IMR-90 (cell line): ENCODE data around the gene NAIF1. TPM values are rescaled to one million over a fixed set of nuclear protein-coding genes. Genes with fewer than 3 reads are reported as not detected.
A peak's percentile ranks its signal among the peaks of the same experiment; 100 is the strongest.

Experiments used
- ATAC-seq: fragments of 200-7000 bp; cut with Tn5 transposase; 2 replicates; pipeline ENCODE4 v1.9.1; 2020; ENCODE audit warnings: low read depth, mild to moderate bottlenecking, moderate library complexity
- BruUV-seq: library from RNA; stranded (reverse); fragments of 400-500 nt; replicated peaks from 2 replicates; lab custom pipeline; 2021; lab: Mats Ljungman, UMichigan
- CTCF ChIA-PET: fragments of 300-600 bp; formaldehyde crosslinking; extraction: SDS; loops from one replicate; lab custom pipeline; 2021; ENCODE audit warnings: antibody characterized with exemption; lab: Yijun Ruan, JAX
- POLR2A ChIA-PET: fragments of 300-600 bp; sonication (Branson Sonifier 250); formaldehyde crosslinking; loops from one replicate; lab custom pipeline; 2022; ENCODE audit warnings: antibody characterized with exemption; ENCODE audit not compliant: unreplicated experiment; lab: Charles Lee
- DNase-seq: peaks from one replicate; pipeline ENCODE4 v3.0.0; 2013
- H2AFZ ChIP-seq: replicated peaks from 2 replicates; pipeline ENCODE3; 2013; ENCODE audit warnings: low read length, mild to moderate bottlenecking; ENCODE audit not compliant: poor library complexity
- H2AK5ac ChIP-seq: 2 replicates; pipeline ENCODE4 v1.6.1; 2013; ENCODE audit warnings: low read depth, low read length, inconsistent platforms
- H2AK9ac ChIP-seq: replicated peaks from 2 replicates; pipeline ENCODE3; 2013; ENCODE audit warnings: mild to moderate bottlenecking, low read depth, low read length, moderate library complexity; ENCODE audit not compliant: poor library complexity
- H2BK120ac ChIP-seq: 2 replicates; pipeline ENCODE4 v1.6.1; 2013; ENCODE audit warnings: low read depth, low read length, inconsistent platforms
- H2BK15ac ChIP-seq: 3 replicates; pipeline ENCODE4 v1.6.1; 2013; ENCODE audit warnings: low read depth, low read length, inconsistent platforms
- H2BK20ac ChIP-seq: 2 replicates; pipeline ENCODE4 v1.6.1; 2013; ENCODE audit warnings: low read depth, mild to moderate bottlenecking, inconsistent platforms, low read length, moderate library complexity
- H2BK5ac ChIP-seq: 2 replicates; pipeline ENCODE4 v1.6.1; 2013; ENCODE audit warnings: mild to moderate bottlenecking, low read depth, low read length, inconsistent platforms; ENCODE audit not compliant: poor library complexity, severe bottlenecking
- H3K14ac ChIP-seq: replicated peaks from 2 replicates; pipeline ENCODE4 v1.6.1; 2013; ENCODE audit warnings: low read depth, low read length, inconsistent platforms
- H3K18ac ChIP-seq: 2 replicates; pipeline ENCODE4 v1.6.1; 2013; ENCODE audit warnings: low read depth, low read length, control low read depth
- H3K23ac ChIP-seq: 2 replicates; pipeline ENCODE4 v1.6.1; 2013; ENCODE audit warnings: low read depth, low read length, inconsistent platforms
- H3K27ac ChIP-seq: 2 replicates; pipeline ENCODE4 v1.5.1; 2013; ENCODE audit warnings: mild to moderate bottlenecking, control low read depth, low read length; ENCODE audit not compliant: insufficient read depth
- H3K27me3 ChIP-seq: 2 replicates; pipeline ENCODE4 v1.6.1; 2013; ENCODE audit warnings: low read length; ENCODE audit not compliant: control insufficient read depth, insufficient read depth
- H3K36me3 ChIP-seq: 2 replicates; pipeline ENCODE4 v1.6.1; 2013; ENCODE audit warnings: low read length, mixed read lengths; ENCODE audit not compliant: control insufficient read depth, insufficient read depth
- H3K4ac ChIP-seq: 2 replicates; pipeline ENCODE4 v1.6.1; 2013; ENCODE audit warnings: low read depth, low read length, inconsistent platforms
- H3K4me1 ChIP-seq: 2 replicates; pipeline ENCODE4 v1.6.1; 2013; ENCODE audit warnings: low read length, mixed read lengths; ENCODE audit not compliant: control insufficient read depth, insufficient read depth
- H3K4me2 ChIP-seq: 2 replicates; pipeline ENCODE4 v1.6.1; 2013; ENCODE audit warnings: low read depth, mild to moderate bottlenecking, control low read depth, low read length, moderate library complexity
- H3K4me3 ChIP-seq: 2 replicates; pipeline ENCODE4 v1.5.1; 2013; ENCODE audit warnings: low read depth, mild to moderate bottlenecking, control low read depth, low read length, moderate library complexity; ENCODE audit not compliant: insufficient read depth
- H3K56ac ChIP-seq: 2 replicates; pipeline ENCODE4 v1.6.1; 2013; ENCODE audit warnings: low read length, inconsistent platforms; ENCODE audit not compliant: insufficient read depth; ENCODE audit errors: extremely low read depth
- H3K79me1 ChIP-seq, 2 experiments: 2 replicates each; pipeline ENCODE4 v1.6.1; 2013; ENCODE audit warnings: low read length in 2 of 2, inconsistent platforms in 1 of 2, low read depth in 1 of 2
- H3K9ac ChIP-seq: 2 replicates; pipeline ENCODE4 v1.6.1; 2013; ENCODE audit warnings: low read depth, low read length, control low read depth
- H3K9me1 ChIP-seq: 2 replicates; pipeline ENCODE4 v1.6.1; 2013; ENCODE audit warnings: low read length, inconsistent platforms; ENCODE audit not compliant: insufficient read depth
- H3K9me3 ChIP-seq: 2 replicates; pipeline ENCODE4 v1.6.1; 2013; ENCODE audit warnings: low read length; ENCODE audit not compliant: control insufficient read depth, insufficient read depth
- H4K20me1 ChIP-seq: 2 replicates; pipeline ENCODE4 v1.6.1; 2013; ENCODE audit warnings: low read length, inconsistent platforms; ENCODE audit not compliant: insufficient read depth
- H4K5ac ChIP-seq: 2 replicates; pipeline ENCODE4 v1.6.1; 2013; ENCODE audit warnings: mild to moderate bottlenecking, low read depth, low read length, control low read depth
- H4K8ac ChIP-seq, 2 experiments: 2 replicates each; pipeline ENCODE4 v1.6.1; 2013; ENCODE audit warnings: low read depth in 2 of 2, low read length in 2 of 2, control low read depth in 1 of 2, inconsistent platforms in 1 of 2
- H4K91ac ChIP-seq: 2 replicates; pipeline ENCODE4 v1.6.1; 2013; ENCODE audit warnings: low read depth, low read length, inconsistent platforms; ENCODE audit not compliant: insufficient read depth
- CEBPB ChIP-seq: IDR thresholded peaks from 2 replicates; pipeline ENCODE4 v1.6.1; 2012; ENCODE audit warnings: low read depth, low read length, improper control_type of control experiment
- CHD1 ChIP-seq: IDR thresholded peaks from 2 replicates; pipeline ENCODE4 v1.6.1; 2012; ENCODE audit warnings: low read depth, low read length, improper control_type of control experiment
- FOS ChIP-seq: fragments of 150-350 bp; IDR thresholded peaks from 2 replicates; pipeline ENCODE4 v1.6.1; 2016; ENCODE audit warnings: low read depth, low read length
- MXI1 ChIP-seq: IDR thresholded peaks from 2 replicates; pipeline ENCODE4 v1.6.1; 2012; ENCODE audit warnings: low read depth, mild to moderate bottlenecking, low read length, moderate library complexity, borderline replicate concordance
- NFE2L2 ChIP-seq: fragments of 150-350 bp; IDR thresholded peaks from 2 replicates; pipeline ENCODE4 v1.6.1; 2016; ENCODE audit warnings: low read depth, mild to moderate bottlenecking, low read length
- POLR2A ChIP-seq: IDR thresholded peaks from 2 replicates; pipeline ENCODE4 v1.6.1; 2012; ENCODE audit warnings: mild to moderate bottlenecking, low read depth, low read length
- RCOR1 ChIP-seq: IDR thresholded peaks from 2 replicates; pipeline ENCODE4 v1.6.1; 2012; ENCODE audit warnings: mild to moderate bottlenecking, low read length, improper control_type of control experiment; ENCODE audit not compliant: insufficient replicate concordance
- RFX5 ChIP-seq: IDR thresholded peaks from 2 replicates; pipeline ENCODE4 v1.8.0; 2012; ENCODE audit warnings: low read depth, mild to moderate bottlenecking, low read length, moderate library complexity
- SMC3 ChIP-seq: fragments of 150-350 bp; IDR thresholded peaks from 2 replicates; pipeline ENCODE4 v1.6.1; 2016; ENCODE audit warnings: low read depth, mild to moderate bottlenecking, antibody characterized with exemption, low read length, moderate library complexity
- WGBS, 2 experiments: methylation state at CpG; one replicate each; pipeline versions ENCODE4 v1.1.5 to v1.1.7; 2013; ENCODE audit warnings: missing lambda C conversion rate in 2 of 2; ENCODE audit not compliant: insufficient read length in 1 of 2; ENCODE audit errors: extremely low coverage in 2 of 2; 5-methylcytosine and 5-hydroxymethylcytosine counted together
- dilution Hi-C: fragments of 300-500 bp; cut with HindIII; formaldehyde crosslinking; loops from one replicate; pipeline ENCODE4 v1.14.3; 2018; ENCODE audit warnings: low sequenced_read_pairs; ENCODE audit not compliant: unreplicated experiment
- in situ Hi-C: fragments of 300-500 bp; cut with MboI; formaldehyde crosslinking; loops from 3 replicates; pipeline ENCODE4 v1.14.3; 2019; ENCODE audit warnings: low sequenced_read_pairs, inconsistent platforms, mixed read lengths
- intact Hi-C: fragments of 100-400 bp; cut with micrococcal nuclease; formaldehyde crosslinking; loops from 2 replicates; pipeline ENCODE4 v1.10.0; 2022
- polyA plus RNA-seq, 3 experiments: library from polyadenylated mRNA; depleted of rRNA; stranded (reverse); fragments of >200 nt; gene quantifications; 2 replicates each; pipeline ENCODE4 v1.2.3, GENCODE V29; 2012; ENCODE audit warnings: low replicate concordance in 1 of 3
- total RNA-seq: library from RNA; depleted of rRNA; stranded (reverse); fragments of >200 nt; gene quantifications from 2 replicates; pipeline ENCODE4 v1.2.3, GENCODE V29; 2012
- TF ChIP-seq, protein P1 (sequence below): fragments of 150-350 bp; IDR thresholded peaks from 2 replicates; pipeline ENCODE4 v1.6.1; 2017; ENCODE audit warnings: mild to moderate bottlenecking, antibody characterized with exemption, low read length, low read depth
- TF ChIP-seq, protein P2 (sequence below): conservative IDR thresholded peaks from 2 replicates; pipeline ENCODE4 v1.5.1; 2012; ENCODE audit warnings: mild to moderate bottlenecking, low read depth, low read length, improper control_type of control experiment
- TF ChIP-seq, protein P3 (sequence below): fragments of 150-350 bp; IDR thresholded peaks from 2 replicates; pipeline ENCODE4 v1.6.1; 2016; ENCODE audit warnings: low read depth, mild to moderate bottlenecking, low read length, moderate library complexity, borderline replicate concordance

The NAIF1 gene
- total and polyA plus RNA-seq, 2 of the 4 experiments (the other 2 are of a cell fraction) = 9.7 to 10.1 TPM

DNA sequence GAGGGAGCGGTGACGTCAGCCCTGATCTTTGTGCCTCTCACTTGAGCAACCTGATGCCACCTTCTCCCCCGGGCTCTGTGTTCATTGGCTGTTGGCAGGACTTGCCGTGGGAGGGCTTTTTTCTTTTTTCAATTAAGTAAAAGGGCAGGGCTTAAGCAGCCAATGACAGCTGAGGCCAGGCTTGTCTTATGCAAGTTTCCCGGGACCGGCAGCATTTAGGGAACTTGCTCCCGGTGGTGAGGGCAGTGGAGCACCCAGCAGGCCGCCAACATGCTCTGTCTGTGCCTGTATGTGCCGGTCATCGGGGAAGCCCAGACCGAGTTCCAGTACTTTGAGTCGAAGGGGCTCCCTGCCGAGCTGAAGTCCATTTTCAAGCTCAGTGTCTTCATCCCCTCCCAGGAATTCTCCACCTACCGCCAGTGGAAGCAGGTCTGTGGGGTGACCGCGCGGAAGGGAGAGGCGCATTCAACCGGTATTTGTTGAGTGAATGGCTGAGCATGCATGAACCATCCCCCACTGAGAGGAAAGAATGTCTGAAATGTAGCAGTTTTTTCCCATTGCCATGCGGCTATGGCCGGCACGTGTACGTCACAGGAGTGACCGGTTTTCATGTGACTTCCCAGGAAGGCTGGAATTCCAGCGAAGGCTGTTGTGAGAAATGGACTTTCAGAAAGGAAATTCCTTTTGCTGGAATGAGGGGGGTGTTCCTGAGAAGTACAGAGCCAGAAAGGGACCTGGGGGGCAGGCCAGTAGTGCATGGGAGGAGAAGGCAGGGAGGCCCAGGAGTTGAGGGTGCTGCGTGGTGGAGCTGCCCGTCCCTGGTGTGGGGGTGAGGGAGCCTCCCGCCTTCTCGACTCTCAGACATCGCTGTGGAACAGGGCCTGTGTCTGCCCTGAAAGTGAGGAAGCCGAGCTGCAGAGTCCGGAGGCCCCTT is 31.4 kb upstream of the NAIF1 start:
- ChIA-PET CTCF (interaction anchor here (1.2 to 3.2 kb wide), 2 partner anchors 19 to 156 kb away, joined by 4 to 16 read pairs; no protein-coding TSS in a partner anchor), POLR2A (interaction anchor here (0.6 kb wide), 1 partner anchor 18 kb away, joined by 5 read pairs; no protein-coding TSS in a partner anchor)
- Histone ChIP-seq H2AK5ac (peak overlapping the region; percentile 95), H2AFZ (peak overlapping the region; percentile 96), H3K9me3 (no peaks in the 10 kb centered on the region), H3K4ac (peak overlapping the region; percentile 98), H3K4me3 (peak overlapping the region; percentile 47), H3K9ac (peak overlapping the region; percentile 85), H3K14ac (peak overlapping the region; percentile 96), H3K9me1 (peaks cover 31% of the 10 kb centered on the region; the same call in 1 of the 2 replicates), H3K23ac (peak overlapping the region; percentile 97), H2BK15ac (peak overlapping the region; percentile 83), H3K79me1 (peaks cover 34 to 87% of the 10 kb centered on the region in 2 experiments), H3K56ac (peak overlapping the region; percentile 92), H4K8ac (peak overlapping the region; percentile 38 to 85), H3K27me3 (no peaks in the 10 kb centered on the region), H3K18ac (peak overlapping the region; percentile 73), H3K4me1 (peaks cover 32% of the 10 kb centered on the region), H3K4me2 (peak overlapping the region; percentile 69), H2BK120ac (peak overlapping the region; percentile 93), H4K20me1 (peaks cover 36% of the 10 kb centered on the region), H3K27ac (peak overlapping the region; percentile 86), H4K5ac (peak overlapping the region; percentile 70), H2BK5ac (peak overlapping the region; percentile 97), H2BK20ac (peak overlapping the region; percentile 80; the same call in 1 of the 2 replicates), H3K36me3 (peaks cover 25% of the 10 kb centered on the region), H2AK9ac (peak overlapping the region; percentile 99), H4K91ac (peak overlapping the region; percentile 98)
- TSS peak; percentile 70 for BruUV-seq
- ATAC-seq (peak; percentile 75), DNase-seq (peak; percentile 98)
- 6% methylated on average over 6 of the region's 32 CpGs; no CpG with 5 or more reads in 1 of the 2 experiments for WGBS, 2 experiments
- intact Hi-C loops = loop anchor here (1.0 to 5.0 kb wide), 2 partner anchors 133 to 156 kb away; no protein-coding TSS in a partner anchor
- dilution Hi-C loops = no loop called here
- in situ Hi-C loops = loop anchor here (5.0 kb wide), 1 partner anchor 161 kb away; the partner anchor contains the start of gene DPM2
- peak; percentile 29; the same call in 1 of the 2 replicates for TF ChIP-seq FOS
- TF ChIP-seq, protein P1, sequence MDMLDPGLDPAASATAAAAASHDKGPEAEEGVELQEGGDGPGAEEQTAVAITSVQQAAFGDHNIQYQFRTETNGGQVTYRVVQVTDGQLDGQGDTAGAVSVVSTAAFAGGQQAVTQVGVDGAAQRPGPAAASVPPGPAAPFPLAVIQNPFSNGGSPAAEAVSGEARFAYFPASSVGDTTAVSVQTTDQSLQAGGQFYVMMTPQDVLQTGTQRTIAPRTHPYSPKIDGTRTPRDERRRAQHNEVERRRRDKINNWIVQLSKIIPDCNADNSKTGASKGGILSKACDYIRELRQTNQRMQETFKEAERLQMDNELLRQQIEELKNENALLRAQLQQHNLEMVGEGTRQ = peak; percentile 83
- peak; percentile 96 for TF ChIP-seq CEBPB
- TF ChIP-seq RCOR1 = peak; percentile 15
- TF ChIP-seq MXI1 = peak; percentile 97
- no peak for TF ChIP-seq SMC3
- TF ChIP-seq, protein P2, sequence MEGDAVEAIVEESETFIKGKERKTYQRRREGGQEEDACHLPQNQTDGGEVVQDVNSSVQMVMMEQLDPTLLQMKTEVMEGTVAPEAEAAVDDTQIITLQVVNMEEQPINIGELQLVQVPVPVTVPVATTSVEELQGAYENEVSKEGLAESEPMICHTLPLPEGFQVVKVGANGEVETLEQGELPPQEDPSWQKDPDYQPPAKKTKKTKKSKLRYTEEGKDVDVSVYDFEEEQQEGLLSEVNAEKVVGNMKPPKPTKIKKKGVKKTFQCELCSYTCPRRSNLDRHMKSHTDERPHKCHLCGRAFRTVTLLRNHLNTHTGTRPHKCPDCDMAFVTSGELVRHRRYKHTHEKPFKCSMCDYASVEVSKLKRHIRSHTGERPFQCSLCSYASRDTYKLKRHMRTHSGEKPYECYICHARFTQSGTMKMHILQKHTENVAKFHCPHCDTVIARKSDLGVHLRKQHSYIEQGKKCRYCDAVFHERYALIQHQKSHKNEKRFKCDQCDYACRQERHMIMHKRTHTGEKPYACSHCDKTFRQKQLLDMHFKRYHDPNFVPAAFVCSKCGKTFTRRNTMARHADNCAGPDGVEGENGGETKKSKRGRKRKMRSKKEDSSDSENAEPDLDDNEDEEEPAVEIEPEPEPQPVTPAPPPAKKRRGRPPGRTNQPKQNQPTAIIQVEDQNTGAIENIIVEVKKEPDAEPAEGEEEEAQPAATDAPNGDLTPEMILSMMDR = no peak
- 0 out of 2 replicates have a peak, but pooled peaks have one; percentile 1 for TF ChIP-seq NFE2L2
- TF ChIP-seq RFX5 = peak; percentile 39; the same call in 1 of the 2 replicates
- peak; percentile 99 for TF ChIP-seq POLR2A
- peak; percentile 59 for TF ChIP-seq CHD1
- TF ChIP-seq, protein P3, sequence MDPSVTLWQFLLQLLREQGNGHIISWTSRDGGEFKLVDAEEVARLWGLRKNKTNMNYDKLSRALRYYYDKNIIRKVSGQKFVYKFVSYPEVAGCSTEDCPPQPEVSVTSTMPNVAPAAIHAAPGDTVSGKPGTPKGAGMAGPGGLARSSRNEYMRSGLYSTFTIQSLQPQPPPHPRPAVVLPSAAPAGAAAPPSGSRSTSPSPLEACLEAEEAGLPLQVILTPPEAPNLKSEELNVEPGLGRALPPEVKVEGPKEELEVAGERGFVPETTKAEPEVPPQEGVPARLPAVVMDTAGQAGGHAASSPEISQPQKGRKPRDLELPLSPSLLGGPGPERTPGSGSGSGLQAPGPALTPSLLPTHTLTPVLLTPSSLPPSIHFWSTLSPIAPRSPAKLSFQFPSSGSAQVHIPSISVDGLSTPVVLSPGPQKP = no peak
